Hepatic stellate cell (primary cell): ENCODE results near the gene SCARF2.
"Not testable (repeated sequence)": the region's sequence is repeated elsewhere in the genome, so short reads cannot be mapped to it uniquely, and the experiment has no call there.

Experiments used
- DNase-seq: peaks from one replicate; pipeline ENCODE4 v3.0.0; 2011; ENCODE audit warnings: low spot score

Gene SCARF2

GRCh38 chr22:20395181-20395906, 42.3 kb downstream of the SCARF2 start:
- DNase-seq, result no peak

DNA sequence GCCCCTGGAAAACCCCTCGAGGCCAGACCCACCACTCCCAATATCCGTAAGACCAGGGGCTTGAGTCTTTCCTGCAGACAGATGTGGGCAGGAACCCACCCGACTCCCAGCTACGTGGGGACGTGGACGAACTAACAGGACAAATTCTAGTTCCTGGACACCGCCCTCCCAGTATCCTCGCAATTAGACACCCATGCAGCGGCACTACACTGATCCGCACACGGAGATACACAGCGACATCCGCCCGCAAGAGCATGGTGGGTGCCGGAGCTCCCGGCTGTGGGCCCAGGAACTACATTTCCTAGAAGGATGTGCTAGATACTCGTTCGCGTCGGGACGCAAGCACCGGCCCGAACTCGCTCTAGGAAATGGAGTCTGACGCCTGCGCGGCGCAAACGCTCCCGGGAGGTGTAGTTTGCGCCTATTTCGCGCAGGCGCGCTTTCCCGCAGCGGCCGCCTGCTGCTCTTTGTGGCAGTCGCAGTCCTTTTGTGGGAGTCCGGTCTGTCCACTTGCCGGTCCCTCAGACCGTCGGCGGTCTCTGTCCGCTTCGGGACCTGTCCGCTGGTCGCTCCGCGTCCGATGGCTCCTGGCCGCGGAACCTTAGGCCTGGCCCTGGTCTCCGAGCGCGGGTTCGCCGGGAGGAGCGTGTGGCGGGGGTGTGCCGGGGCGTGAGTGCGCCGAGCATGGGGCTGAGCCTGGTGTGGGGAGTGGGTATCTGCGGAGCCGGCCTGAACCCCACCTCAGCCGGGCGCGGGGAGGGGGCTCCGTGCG, 43.7 kb downstream of the SCARF2 start, which contains the start of gene ZNF74:
ZNF74 (plus strand) TSS at position 447 of the 772 bp plus-strand sequence. CDS start 478 bp downstream, outside the sequence.
- DNase-seq, result peak; percentile 85

GRCh38 chr22:20392983-20393704, 44.5 kb downstream of the SCARF2 start:
- DNase-seq, result no peak

DNA sequence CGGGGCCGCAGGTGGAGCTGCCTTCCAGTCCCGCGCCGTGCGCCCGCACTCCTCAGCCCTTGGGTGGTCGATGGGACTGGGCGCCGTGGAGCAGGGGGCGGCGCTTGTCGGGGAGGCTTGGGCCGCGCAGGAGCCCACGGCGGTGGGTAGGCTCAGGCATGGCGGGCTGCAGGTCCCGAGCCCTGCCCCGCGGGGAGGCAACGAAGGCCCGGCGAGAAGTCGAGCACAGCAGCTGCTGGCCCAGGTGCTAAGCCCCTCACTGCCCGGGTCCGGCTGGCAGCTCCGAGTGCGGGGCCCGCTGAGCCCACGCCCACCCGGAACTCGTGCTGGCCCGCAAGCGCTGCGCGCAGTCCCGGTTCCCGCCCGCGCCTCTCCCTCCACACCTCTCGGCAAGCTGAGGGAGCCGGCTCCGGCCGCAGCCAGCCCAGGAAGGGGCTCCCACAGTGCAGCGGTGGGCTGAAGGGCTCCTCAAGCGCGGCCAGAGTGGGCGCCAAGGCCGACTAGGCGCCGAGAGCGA, 45.2 kb downstream of the SCARF2 start:
- not testable (repeated sequence) for DNase-seq

DNA sequence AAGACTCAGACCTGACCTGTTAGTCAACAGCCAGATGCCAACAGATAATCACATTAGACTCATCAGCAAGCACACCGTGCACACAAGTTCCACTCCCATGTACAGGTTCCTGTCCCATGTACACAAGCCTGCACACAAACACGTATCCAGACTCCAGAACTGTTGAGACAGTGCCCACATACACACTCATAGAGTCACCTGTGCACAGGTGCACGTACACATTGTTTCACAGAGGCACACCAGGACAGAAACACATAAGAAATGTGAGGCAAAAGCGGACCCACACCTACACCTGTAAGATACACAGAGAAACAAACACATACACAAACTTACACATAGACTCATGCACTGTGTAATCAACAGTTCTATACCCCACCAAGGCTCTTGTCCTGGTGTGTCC, 46.4 kb downstream of the SCARF2 start:
- no peak for DNase-seq

DNA sequence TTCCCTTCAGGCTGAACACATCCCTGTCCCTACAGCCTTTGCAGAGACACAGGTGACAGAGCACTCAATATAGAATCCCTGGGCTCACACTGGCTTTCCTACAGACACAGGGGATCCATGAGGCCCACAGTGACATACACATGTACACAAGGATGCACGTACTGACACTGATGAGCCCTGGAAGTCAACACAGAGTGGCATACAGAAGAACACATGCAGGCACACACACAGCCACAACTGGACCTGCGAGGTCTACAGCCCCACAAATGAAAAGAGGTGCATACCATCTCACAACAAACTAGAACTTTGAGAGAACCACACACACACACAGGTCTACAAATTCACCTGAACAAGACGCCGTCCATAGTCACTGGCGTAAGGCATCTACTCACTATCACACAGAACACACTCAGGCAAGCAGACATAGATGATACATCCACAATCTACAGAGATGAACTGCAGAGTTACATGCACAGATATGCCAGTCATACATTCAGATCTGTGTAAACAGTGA, 47.2 kb downstream of the SCARF2 start:
- DNase-seq, result no peak

DNA sequence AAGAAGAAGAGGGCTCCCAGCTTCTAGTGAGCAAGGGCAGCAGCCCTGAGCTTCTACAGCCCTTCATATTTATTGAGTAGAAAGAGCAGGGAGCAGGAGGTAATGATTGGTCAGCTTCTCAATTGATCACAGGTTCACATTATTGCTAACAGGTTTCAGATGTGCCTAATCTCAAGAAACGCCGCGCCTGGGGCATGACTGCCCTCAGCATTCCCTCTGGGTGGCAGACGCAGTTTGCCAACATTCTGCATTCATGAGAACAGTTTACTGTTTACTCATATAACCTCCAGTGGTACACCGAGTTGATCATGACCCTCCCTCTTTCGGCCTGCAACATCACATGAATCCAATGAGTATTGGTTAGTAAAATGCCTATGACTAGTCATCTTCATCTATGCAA, 48.3 kb downstream of the SCARF2 start:
- DNase-seq, result no peak

GRCh38 chr22:20388200-20388599, 49.4 kb downstream of the SCARF2 start:
- DNase-seq, result no peak

DNA sequence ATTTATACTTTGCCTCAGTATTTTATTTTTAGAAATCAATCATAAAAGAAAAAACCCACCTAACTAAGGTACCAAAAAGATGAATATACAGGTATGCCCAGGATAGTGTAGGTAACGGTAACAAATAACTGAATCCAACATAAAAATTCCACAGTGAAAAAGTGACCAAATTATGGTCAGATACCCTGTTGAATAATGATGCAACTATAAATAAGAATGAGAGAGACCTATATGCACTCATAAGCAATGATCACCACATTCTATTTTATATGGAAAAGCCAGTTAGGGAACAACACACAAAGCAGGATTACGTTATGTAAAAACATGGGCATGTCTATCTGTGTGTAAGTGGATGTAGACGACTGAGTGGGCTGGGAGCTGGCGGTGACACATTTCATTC, 50.7 kb downstream of the SCARF2 start:
- no peak for DNase-seq

DNA sequence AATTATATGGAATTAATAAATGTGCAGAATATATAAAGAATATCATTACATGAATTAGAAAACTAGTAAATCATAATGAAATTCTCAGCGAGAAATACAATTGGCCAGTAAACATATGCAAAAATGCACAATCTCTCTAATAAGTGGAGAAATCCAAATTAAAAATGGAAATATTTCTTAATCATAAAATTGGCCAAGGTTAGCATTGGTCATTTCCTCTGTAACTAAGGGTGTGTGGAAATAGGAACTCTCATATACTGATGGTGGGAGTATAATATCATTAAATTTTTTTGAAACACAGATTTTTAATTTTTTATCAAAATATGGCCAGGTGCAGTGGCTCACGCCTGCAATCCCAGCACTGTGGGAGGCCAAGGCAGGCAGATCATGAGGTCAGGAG, 51.3 kb downstream of the SCARF2 start:
- no peak for DNase-seq

GRCh38 chr22:20384865-20385264, 52.8 kb downstream of the SCARF2 start:
- no peak for DNase-seq

DNA sequence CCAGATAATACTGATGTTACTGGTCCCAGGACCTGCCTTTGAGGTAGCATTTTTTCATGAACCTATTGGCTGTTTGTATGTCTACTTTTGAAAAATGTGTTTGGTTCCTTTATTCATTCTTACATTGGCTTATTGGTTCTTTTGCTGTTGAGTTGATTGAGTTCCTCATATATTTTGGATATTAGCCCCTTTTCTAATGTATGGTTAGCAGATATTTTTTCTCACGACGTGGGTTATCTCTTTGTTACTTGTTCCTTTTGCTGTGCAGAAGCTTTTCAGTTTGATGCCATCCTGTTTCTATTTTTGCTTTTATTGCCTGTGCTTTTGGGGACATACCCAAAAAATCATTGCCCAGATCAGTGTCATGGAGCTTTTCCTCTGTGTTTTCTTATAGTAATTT, 53.5 kb downstream of the SCARF2 start:
- no peak for DNase-seq

DNA sequence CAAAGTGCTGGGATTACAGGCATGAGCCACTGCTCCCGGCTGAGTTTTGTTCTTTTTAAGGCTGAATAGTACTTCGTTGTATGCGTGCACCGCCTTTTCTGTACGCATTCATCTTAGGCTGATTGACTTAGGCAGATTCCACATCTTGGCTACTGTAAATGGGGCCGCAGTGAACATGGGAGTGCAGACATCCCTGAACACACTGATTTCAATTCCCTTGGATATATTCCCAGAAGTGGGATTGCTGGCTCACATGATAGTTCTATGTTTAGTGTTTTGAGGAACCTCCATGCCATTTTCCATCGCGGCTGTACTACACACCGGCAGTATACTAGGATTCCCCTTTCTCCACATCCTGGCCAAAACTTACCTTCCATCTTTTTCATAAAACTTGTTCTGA, 54.1 kb downstream of the SCARF2 start:
- no peak for DNase-seq

GRCh38 chr22:20380486-20380885, 57.1 kb downstream of the SCARF2 start:
- no peak for DNase-seq

DNA sequence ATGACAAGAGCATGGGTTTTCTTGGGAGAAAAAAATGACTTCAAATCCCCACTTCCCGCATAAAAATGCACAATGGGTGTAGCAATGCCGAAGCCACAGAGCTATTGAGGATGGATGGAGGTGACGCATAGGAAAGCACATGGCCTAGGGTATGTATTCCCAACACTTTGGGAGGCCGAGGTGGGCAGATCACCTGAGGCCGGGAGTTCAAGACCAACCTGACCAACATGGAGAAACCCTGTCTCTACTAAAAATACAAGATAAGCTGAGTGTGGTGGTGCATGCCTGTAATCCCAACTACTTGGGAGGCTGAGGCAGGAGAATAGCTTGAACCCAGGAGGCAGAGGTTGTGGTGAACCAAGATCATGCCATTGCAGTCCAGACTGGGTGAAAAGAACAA, 58.9 kb downstream of the SCARF2 start:
- DNase-seq, result not testable (repeated sequence)

DNA sequence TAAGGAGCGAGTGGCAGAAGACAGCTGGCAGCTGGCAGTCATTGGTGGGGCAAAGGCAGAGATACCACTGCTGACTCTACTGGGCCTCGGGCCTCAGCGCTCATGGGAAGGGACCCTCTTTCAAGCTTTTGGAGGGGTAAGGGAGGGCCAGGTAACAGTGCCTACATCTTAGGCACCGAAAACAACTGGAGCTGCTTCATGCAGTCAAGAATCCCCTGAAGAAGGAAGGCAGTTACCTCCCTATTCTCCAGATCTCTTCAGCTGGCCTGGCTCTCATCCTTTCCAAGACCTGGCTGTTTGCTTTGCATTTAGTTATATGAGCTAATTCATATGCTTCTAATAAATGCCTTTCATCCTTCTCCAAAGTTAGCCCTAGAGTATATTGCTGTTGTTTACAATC, 59.5 kb downstream of the SCARF2 start:
- no peak for DNase-seq

DNA sequence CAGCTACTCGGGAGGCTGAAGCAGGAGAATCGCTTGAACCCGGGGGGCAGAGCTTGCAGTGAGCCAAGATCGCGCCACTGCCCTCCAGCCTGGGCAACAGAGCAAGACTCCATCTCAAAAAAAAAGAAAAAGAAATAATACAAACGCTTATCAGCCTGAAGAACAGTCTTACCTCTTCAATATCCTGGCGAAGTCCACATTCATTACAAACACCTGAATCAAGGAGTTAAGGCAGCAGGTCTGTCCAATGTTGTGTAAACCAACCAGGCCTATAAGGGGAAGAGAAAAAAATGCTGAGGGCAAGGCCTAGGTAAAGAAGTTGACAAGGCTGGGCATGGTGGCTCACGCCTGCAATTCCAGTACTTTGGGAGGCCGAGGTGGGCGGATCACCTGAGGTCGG, 60.6 kb downstream of the SCARF2 start:
- DNase-seq, result not testable (repeated sequence)

DNA sequence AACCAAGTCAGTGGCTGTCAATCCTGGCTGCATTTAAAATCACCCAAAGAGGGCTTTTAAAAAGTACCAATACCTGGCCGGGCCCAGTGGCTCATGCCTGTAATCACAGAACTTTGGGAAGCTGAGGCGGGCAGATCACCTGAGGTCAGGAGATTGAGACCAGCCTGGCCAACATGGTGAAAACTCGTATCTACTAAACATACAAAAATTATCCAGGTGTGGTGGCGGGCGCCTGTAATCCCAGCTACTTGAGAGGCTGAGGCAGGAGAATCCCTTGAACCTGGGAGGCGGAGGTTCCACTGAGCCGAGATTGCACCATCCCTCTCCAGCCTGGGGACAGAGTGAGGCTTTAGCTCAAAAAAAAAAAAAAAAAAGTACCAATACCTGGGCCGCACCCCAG, 61.3 kb downstream of the SCARF2 start:
- not testable (repeated sequence) for DNase-seq
